Body of pancreas (tissue), 4 donors: ENCODE results near the gene GEMIN5.

Source experiments
- POLR2A ChIP-seq, 3 donors: fragments of 450-650 bp; IDR thresholded peaks; one replicate each; pipeline ENCODE4 v1.6.1; 2016; ENCODE audit warnings: antibody characterized with exemption in 3 of 3, mild to moderate bottlenecking in 2 of 3
- TF ChIP-seq, protein P1 (sequence below), 7 experiments: fragments of 450-650 bp in 4 of 7; fragments of 200-600 bp in 3 of 7; sonication (generic) in 3 of 7; IDR thresholded peaks; one replicate each; pipeline ENCODE4 v1.5.1; 2016 to 2019; ENCODE audit warnings: antibody characterized with exemption in 7 of 7

DNA sequence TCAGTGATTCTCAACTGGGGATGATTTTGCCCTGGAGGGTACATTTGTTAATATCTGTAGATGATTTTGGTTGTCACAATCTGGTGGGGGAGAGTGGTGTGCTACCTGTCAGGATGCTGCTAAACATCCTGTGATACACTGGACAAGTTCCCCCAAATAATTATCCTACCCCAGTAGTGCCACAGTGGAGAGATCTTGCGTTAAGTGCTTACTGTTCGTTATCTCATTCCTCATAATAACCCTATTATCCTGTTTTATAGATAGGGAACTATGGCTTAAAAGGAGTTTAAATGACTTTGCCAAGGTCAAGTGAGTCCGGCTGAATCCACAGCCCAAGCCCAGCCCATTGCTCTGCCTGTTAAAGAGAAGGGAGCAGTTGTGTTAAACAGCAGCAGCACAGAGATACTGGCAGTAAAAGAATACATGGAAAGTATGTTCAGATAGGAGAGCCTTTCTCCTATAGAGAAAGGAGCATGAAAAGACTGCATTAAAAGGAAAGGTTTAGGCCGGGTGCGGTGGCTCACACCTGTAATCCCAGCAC is 64.2 kb downstream of the GEMIN5 start:
- TF ChIP-seq POLR2A (IDR thresholded peaks at IDR 0.05) = no peak
- TF ChIP-seq, protein P1, sequence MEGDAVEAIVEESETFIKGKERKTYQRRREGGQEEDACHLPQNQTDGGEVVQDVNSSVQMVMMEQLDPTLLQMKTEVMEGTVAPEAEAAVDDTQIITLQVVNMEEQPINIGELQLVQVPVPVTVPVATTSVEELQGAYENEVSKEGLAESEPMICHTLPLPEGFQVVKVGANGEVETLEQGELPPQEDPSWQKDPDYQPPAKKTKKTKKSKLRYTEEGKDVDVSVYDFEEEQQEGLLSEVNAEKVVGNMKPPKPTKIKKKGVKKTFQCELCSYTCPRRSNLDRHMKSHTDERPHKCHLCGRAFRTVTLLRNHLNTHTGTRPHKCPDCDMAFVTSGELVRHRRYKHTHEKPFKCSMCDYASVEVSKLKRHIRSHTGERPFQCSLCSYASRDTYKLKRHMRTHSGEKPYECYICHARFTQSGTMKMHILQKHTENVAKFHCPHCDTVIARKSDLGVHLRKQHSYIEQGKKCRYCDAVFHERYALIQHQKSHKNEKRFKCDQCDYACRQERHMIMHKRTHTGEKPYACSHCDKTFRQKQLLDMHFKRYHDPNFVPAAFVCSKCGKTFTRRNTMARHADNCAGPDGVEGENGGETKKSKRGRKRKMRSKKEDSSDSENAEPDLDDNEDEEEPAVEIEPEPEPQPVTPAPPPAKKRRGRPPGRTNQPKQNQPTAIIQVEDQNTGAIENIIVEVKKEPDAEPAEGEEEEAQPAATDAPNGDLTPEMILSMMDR (IDR thresholded peaks at IDR 0.05) = no peak
